Measurements from ENCODE around the gene HPN. TPM values are rescaled to one million over a fixed set of nuclear protein-coding genes. Genes with fewer than 3 reads are reported as not detected.

Gene HPN
- total and polyA plus RNA-seq, 10 of the 15 experiments (the other 5 are each of a cell fraction or from before 2014, with no cell fraction given) = 0.21 to 0.35 TPM; not detected in 8

- Histone ChIP-seq H3K4me2 (ENCODE audit: control insufficient read depth, insufficient read depth) (no peak overlapping the region), H3K4me3 (no peak overlapping the region), H3K4me1 (ENCODE audit: control insufficient read depth, insufficient read depth, low read length) (no peaks in the 10 kb centered on the region), H3K27me3 (replicated peaks in 1 of 2; ENCODE audit: control insufficient read depth in 2 of 2, insufficient read depth in 2 of 2, low read length in 1 of 2) (peaks cover 0 to 2% of the 10 kb centered on the region in 2 experiments; a peak in 1 of 4 replicates), H3K9ac (ENCODE audit: control insufficient read depth, insufficient read depth, low read length) (no peak overlapping the region), H3K9me3 (replicated peaks; ENCODE audit: control insufficient read depth, insufficient read depth, low read length) (no peaks in the 10 kb centered on the region; the same call in 2 of the 3 replicates), H2AFZ (ENCODE audit: control insufficient read depth, low read depth, low read length) (no peak overlapping the region), H3K36me3 (ENCODE audit: control insufficient read depth in 2 of 2, insufficient read depth in 2 of 2, low read length in 1 of 2) (no peaks in the 10 kb centered on the region), H3K27ac (ENCODE audit: control insufficient read depth, insufficient read depth) (no peak overlapping the region), H3K79me2 (ENCODE audit: control insufficient read depth, insufficient read depth, low read length) (no peaks in the 10 kb centered on the region), H4K20me1 (ENCODE audit: control insufficient read depth, insufficient read depth) (no peaks in the 10 kb centered on the region)
- ChIA-PET RAD21 (ENCODE audit: unreplicated experiment) (no interaction called here), CTCF (no interaction called here), POLR2A (no interaction called here), SMC1A (ENCODE audit: uncharacterized antibody, unreplicated experiment) (interaction anchor here (1.2 kb wide), 1 partner anchor 30 kb away, joined by 3 read pairs; no protein-coding TSS in a partner anchor)
- ATAC-seq (no peak), FAIRE-seq (peak; percentile 27), DNase-seq (ENCODE audit: low read depth, low spot score) (no peak)
- intact Hi-C loops (cut with micrococcal nuclease; ENCODE audit: unreplicated experiment) = no loop called here
- TF ChIP-seq KAT2A (conservative IDR thresholded peaks at IDR 0.05; ENCODE audit: control insufficient read depth, low read depth, low read length) (no peak), CREM (IDR thresholded peaks at IDR 0.05; ENCODE audit: low read depth) (no peak), BACH1 (IDR thresholded peaks at IDR 0.05; ENCODE audit: borderline replicate concordance) (no peak), ASH2L (IDR thresholded peaks at IDR 0.05; ENCODE audit: borderline replicate concordance, low read depth) (no peak), ATF7 (IDR thresholded peaks at IDR 0.05; ENCODE audit: low read depth) (no peak), EP300 (IDR thresholded peaks at IDR 0.05; ENCODE audit: borderline replicate concordance in 1 of 2, control insufficient read depth in 1 of 2, low read depth in 2 of 2, low read length in 2 of 2) (no peak), EGR1 (IDR thresholded peaks at IDR 0.05; ENCODE audit: borderline replicate concordance in 1 of 2, low read depth in 2 of 2, low read length in 2 of 2) (no peak), TBL1XR1 (IDR thresholded peaks at IDR 0.05; ENCODE audit: low read depth, low read length) (no peak), POLR2A (IDR thresholded peaks at IDR 0.05; ENCODE audit: low read depth, low read length) (no peak)
- WGBS (ENCODE audit: insufficient coverage, insufficient replicate concordance, low lambda C conversion rate, missing lambda C conversion rate) = 84% methylated on average over 30 of the region's 30 CpGs
- no TSS peak for BruUV-seq (replicated peaks)
- in situ Hi-C loops (cut with MboI) = no loop called here
These were observed 64.1 kb downstream of the HPN start for GRCh38 chr19:35105411-35106290.
